ENCODE measurements around the gene ACSL1. TPM values are rescaled to one million over a fixed set of nuclear protein-coding genes. Genes with fewer than 3 reads are reported as not detected.

The ACSL1 gene
- total and polyA plus RNA-seq, 2 experiments from 2014 or later, result 121 to 168 TPM

DNA sequence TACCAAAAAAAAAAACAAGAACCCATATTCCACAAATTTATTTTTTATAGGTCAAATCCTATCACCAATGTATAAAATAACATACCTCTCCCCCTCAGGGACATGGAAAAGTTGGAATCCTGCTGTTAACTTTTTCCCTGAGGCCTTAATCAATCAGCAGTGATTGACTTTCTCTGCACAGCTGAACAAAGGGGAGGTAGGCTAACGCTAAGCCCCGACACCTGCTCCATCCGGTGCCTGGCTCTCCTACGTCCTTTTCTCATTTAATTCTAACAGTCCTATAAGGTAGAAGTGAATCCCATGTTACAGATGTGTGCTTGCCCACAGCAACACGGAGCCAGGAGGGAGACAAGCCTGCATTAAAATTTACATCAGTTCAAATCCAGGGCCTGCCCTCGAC, 94.7 kb downstream of the ACSL1 start:
- WGBS (ENCODE audit: low lambda C conversion rate, missing lambda C conversion rate), result 73% methylated on average over 6 of the region's 6 CpGs
- H2AFZ ChIP-seq, result no peak overlapping the region
- peaks cover 28% of the 10 kb centered on the region for H3K79me2 ChIP-seq
- H3K9me2 ChIP-seq (replicated peaks; ENCODE audit: insufficient read depth), result no peaks in the 10 kb centered on the region
- no peak for TF ChIP-seq EZH2phosphoT487 (IDR thresholded peaks at IDR 0.05; ENCODE audit: low read depth, severe bottlenecking, unreplicated experiment)
- TF ChIP-seq CTCF (IDR thresholded peaks at IDR 0.05; ENCODE audit: poor library complexity), result no peak
- no peak for TF ChIP-seq EZH2 (IDR thresholded peaks at IDR 0.05; ENCODE audit: borderline replicate concordance)
- no peak overlapping the region for H3K4me3 ChIP-seq
- H3K36me3 ChIP-seq (replicated peaks; ENCODE audit: insufficient read depth, low read depth), result no peaks in the 10 kb centered on the region
- no peaks in the 10 kb centered on the region for H3K27me3 ChIP-seq
- no peaks in the 10 kb centered on the region for H3K4me1 ChIP-seq (ENCODE audit: insufficient read depth)
- no peak overlapping the region for H3K27ac ChIP-seq
- H3K4me2 ChIP-seq, result no peak overlapping the region
- no peaks in the 10 kb centered on the region for H4K20me1 ChIP-seq (ENCODE audit: insufficient read depth, poor library complexity, severe bottlenecking)
- no peaks in the 10 kb centered on the region for H3K9me3 ChIP-seq (ENCODE audit: low read depth)
- DNase-seq (ENCODE audit: low spot score), result no peak

DNA sequence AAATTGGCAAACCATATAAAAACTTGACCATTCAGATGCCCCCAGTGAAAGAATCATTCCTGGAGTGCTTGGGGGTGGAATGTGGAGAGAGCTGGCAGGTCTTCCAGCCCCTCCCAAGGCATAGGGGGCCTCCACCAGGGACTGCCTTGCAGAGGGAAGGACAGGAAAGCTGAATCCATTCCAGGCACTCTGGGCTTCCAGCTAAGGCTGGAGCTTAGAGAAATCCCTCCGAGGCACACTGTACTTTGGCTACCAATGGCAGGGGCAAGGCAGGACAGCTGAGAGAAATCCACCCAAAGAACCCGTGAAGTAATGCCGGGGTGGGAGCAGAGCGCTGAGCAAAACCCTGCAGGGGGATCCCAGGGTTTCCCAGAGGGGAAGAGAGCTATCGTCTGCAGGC, 95.8 kb downstream of the ACSL1 start:
- 87% methylated on average over 5 of the region's 5 CpGs for WGBS (ENCODE audit: low lambda C conversion rate, missing lambda C conversion rate)
- TF ChIP-seq EZH2phosphoT487 (IDR thresholded peaks at IDR 0.05; ENCODE audit: low read depth, severe bottlenecking, unreplicated experiment), result no peak
- no peak overlapping the region for H3K4me3 ChIP-seq
- no peaks in the 10 kb centered on the region for H3K9me2 ChIP-seq (replicated peaks; ENCODE audit: insufficient read depth)
- DNase-seq (ENCODE audit: low spot score), result no peak
- no peaks in the 10 kb centered on the region for H3K4me1 ChIP-seq (ENCODE audit: insufficient read depth)
- H3K36me3 ChIP-seq (replicated peaks; ENCODE audit: insufficient read depth, low read depth), result no peaks in the 10 kb centered on the region
- H3K79me2 ChIP-seq, result peaks cover 28% of the 10 kb centered on the region
- H3K9me3 ChIP-seq (ENCODE audit: low read depth), result no peaks in the 10 kb centered on the region
- H4K20me1 ChIP-seq (ENCODE audit: insufficient read depth, poor library complexity, severe bottlenecking), result no peaks in the 10 kb centered on the region
- no peak overlapping the region for H3K4me2 ChIP-seq
- H2AFZ ChIP-seq, result no peak overlapping the region
- H3K27me3 ChIP-seq, result no peaks in the 10 kb centered on the region
- no peak overlapping the region for H3K27ac ChIP-seq

DNA sequence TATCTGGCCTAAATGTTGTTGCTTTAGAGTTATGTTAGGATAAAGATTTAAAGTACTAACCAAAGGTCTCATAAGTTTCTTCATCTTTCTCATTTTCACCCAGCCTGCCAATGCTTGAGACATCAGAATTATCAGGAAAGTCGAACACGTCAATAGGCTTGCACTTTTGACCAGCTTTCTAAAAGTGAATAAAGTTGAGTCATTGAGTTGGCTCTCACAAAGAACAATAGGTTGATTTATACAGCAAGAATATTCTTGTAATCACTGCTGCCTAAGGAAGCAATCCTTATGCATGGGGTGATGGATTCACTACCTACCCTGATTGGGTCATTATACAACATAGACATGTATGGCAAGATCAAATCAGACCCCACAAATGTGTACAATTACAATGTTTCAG, 96.9 kb downstream of the ACSL1 start:
- no peaks in the 10 kb centered on the region for H3K4me1 ChIP-seq (ENCODE audit: insufficient read depth)
- TF ChIP-seq EZH2 (IDR thresholded peaks at IDR 0.05; ENCODE audit: borderline replicate concordance), result no peak
- TF ChIP-seq CTCF (IDR thresholded peaks at IDR 0.05; ENCODE audit: poor library complexity), result no peak
- no peak for TF ChIP-seq EZH2phosphoT487 (IDR thresholded peaks at IDR 0.05; ENCODE audit: low read depth, severe bottlenecking, unreplicated experiment)
- DNase-seq (ENCODE audit: low spot score), result no peak
- no peaks in the 10 kb centered on the region for H3K9me2 ChIP-seq (replicated peaks; ENCODE audit: insufficient read depth)
- 82% methylated on average over 2 of the region's 2 CpGs for WGBS (ENCODE audit: low lambda C conversion rate, missing lambda C conversion rate)
- H4K20me1 ChIP-seq (ENCODE audit: insufficient read depth, poor library complexity, severe bottlenecking), result no peaks in the 10 kb centered on the region
- no peak overlapping the region for H3K27ac ChIP-seq
- no peaks in the 10 kb centered on the region for H3K27me3 ChIP-seq
- no peak overlapping the region for H3K4me2 ChIP-seq
- H3K9me3 ChIP-seq (ENCODE audit: low read depth), result no peaks in the 10 kb centered on the region
- no peak overlapping the region for H3K4me3 ChIP-seq
- H2AFZ ChIP-seq, result no peak overlapping the region
- H3K36me3 ChIP-seq (replicated peaks; ENCODE audit: insufficient read depth, low read depth), result no peaks in the 10 kb centered on the region
- H3K79me2 ChIP-seq, result peaks cover 28% of the 10 kb centered on the region

GRCh38 chr4:184727430-184727829, 98.3 kb downstream of the ACSL1 start:
- no peaks in the 10 kb centered on the region for H3K27me3 ChIP-seq
- H2AFZ ChIP-seq, result no peak overlapping the region
- 95% methylated on average over 3 of the region's 3 CpGs for WGBS (ENCODE audit: low lambda C conversion rate, missing lambda C conversion rate)
- H3K9me2 ChIP-seq (replicated peaks; ENCODE audit: insufficient read depth), result no peaks in the 10 kb centered on the region
- TF ChIP-seq EZH2phosphoT487 (IDR thresholded peaks at IDR 0.05; ENCODE audit: low read depth, severe bottlenecking, unreplicated experiment), result no peak
- TF ChIP-seq EZH2 (IDR thresholded peaks at IDR 0.05; ENCODE audit: borderline replicate concordance), result no peak
- TF ChIP-seq CTCF (IDR thresholded peaks at IDR 0.05; ENCODE audit: poor library complexity), result no peak
- no peaks in the 10 kb centered on the region for H3K36me3 ChIP-seq (replicated peaks; ENCODE audit: insufficient read depth, low read depth)
- DNase-seq (ENCODE audit: low spot score), result no peak
- H3K27ac ChIP-seq, result no peak overlapping the region
- H4K20me1 ChIP-seq (ENCODE audit: insufficient read depth, poor library complexity, severe bottlenecking), result no peaks in the 10 kb centered on the region
- H3K4me1 ChIP-seq (ENCODE audit: insufficient read depth), result no peaks in the 10 kb centered on the region
- no peaks in the 10 kb centered on the region for H3K9me3 ChIP-seq (ENCODE audit: low read depth)
- peaks cover 25% of the 10 kb centered on the region for H3K79me2 ChIP-seq
- no peak overlapping the region for H3K4me2 ChIP-seq
- H3K4me3 ChIP-seq, result no peak overlapping the region

Data from hepatocyte (in vitro differentiated cells).